ENCODE results near the gene MYOZ3.

DNA sequence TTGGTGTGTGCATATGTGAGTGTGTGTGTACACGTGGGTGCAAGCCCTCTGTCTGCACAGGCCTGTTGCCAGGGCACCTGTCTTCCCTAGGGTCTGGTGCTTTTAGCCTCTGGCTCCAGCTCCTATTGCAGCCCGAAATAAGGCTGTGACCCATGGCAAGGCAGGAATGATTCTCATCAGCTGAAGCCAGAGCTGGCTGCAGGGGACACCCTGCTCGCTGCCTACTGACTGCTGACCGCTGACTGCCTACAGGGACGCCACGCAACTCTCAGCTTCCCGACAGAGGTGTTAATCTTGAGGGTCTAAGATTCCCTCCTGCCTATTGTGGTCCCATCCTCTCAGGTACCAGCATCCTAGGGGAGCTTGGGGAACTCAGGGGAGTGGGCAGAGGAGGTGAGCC is at the start of gene MYOZ3:
- TF ChIP-seq, protein P1, sequence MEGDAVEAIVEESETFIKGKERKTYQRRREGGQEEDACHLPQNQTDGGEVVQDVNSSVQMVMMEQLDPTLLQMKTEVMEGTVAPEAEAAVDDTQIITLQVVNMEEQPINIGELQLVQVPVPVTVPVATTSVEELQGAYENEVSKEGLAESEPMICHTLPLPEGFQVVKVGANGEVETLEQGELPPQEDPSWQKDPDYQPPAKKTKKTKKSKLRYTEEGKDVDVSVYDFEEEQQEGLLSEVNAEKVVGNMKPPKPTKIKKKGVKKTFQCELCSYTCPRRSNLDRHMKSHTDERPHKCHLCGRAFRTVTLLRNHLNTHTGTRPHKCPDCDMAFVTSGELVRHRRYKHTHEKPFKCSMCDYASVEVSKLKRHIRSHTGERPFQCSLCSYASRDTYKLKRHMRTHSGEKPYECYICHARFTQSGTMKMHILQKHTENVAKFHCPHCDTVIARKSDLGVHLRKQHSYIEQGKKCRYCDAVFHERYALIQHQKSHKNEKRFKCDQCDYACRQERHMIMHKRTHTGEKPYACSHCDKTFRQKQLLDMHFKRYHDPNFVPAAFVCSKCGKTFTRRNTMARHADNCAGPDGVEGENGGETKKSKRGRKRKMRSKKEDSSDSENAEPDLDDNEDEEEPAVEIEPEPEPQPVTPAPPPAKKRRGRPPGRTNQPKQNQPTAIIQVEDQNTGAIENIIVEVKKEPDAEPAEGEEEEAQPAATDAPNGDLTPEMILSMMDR (IDR thresholded peaks at IDR 0.05; ENCODE audit: low read depth, low read length) = no peak
- no peak for TF ChIP-seq EZH2phosphoT487 (IDR thresholded peaks at IDR 0.05; ENCODE audit: low read depth)

All from OCI-LY3 (cell line).